MV-4-11 (cell line): ENCODE measurements around the gene PACRG.

ENCODE experiments used
- DNase-seq: peaks from one replicate; lab custom pipeline; 2025; lab: John Stamatoyannopoulos, UW

The PACRG gene

GRCh38 chr6:163288066-163288465 lies 560.3 kb downstream of the PACRG start:
- DNase-seq: no peak

DNA sequence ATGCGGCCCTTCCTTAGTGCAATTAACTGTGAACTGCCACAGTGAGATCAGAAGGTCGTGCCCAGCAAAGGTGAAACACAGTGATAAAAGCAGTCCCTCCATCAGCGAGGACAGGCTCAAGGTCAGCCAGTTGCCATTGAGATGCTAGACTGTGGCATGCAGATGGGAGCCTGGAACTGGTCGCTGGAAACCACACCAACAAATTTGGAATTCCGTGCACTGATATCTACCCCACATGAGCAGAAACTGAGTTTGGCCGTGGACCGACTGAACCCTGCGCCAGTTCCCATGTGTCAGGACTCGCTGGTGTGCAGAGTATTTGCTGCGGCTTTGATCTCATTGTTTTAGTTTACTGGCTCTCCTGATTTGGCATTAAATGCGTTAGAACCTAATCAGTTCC lies 561.1 kb downstream of the PACRG start:
- DNase-seq: no peak

- DNase-seq: no peak
These were observed 561.7 kb downstream of the PACRG start for GRCh38 chr6:163289447-163289846.

GRCh38 chr6:163290545-163291274 lies 562.9 kb downstream of the PACRG start:
- no peak for DNase-seq

- peak; percentile 10 for DNase-seq
These were observed 563.8 kb downstream of the PACRG start for GRCh38 chr6:163291622-163292021.

DNA sequence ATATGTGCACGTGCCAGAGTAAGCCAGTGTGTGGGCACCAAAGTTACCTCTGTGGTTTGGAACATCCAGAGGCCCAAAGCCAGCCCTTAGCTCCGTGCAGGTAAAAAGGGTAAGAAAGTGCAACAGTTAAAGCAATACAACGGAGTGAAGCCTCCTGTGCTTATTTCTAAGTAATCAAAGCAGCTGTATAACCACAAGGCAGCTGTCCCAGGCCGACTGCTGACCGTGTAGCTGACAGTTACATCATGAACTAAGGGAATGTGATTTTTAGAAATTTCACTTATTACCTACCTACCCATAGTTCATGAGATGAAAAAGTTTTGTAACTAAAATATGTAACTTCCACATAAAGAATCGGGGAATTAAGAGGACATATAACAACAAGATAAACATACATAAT lies 565.5 kb downstream of the PACRG start:
- DNase-seq: no peak

GRCh38 chr6:163294734-163295133 lies 567.0 kb downstream of the PACRG start:
- DNase-seq: no peak

GRCh38 chr6:163296835-163297519 lies 569.2 kb downstream of the PACRG start:
- no peak for DNase-seq

DNA sequence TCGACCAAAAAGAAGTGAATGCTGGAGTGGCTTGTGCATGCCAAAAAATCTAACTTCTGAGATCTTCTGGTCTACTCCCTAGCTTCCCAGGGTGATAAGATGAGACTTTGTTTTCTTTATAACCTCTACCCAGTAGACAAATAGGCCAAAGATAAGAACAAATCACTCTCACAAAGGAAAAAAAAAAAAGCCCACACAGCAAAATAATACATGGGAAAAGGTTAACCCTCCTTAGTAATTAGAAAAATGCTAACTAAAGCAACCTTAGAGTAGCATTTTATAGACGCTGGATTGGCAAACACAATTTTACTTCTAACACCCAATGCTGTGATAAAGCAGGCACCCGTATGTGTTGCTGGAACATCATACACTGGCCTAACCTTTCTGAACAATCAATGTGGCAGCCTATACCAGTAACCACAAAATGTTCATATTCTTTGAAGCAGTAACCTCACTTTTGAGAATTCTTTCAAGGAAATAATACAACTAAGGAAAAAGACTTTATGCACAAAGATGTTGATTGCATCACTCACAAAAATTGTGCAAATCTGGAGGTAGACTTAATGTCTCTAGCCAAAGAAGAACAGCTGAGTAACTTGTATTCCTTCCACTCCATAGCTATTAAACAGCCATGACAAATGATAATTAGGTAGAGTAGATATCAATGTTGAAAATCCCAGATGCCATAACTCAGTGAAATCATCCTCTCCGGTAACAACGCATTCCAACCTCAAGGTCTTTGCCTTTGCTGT lies 570.5 kb downstream of the PACRG start:
- no peak for DNase-seq

GRCh38 chr6:163300838-163301237 lies 573.1 kb downstream of the PACRG start:
- DNase-seq: no peak

GRCh38 chr6:163301726-163302635 lies 574.2 kb downstream of the PACRG start:
- no peak for DNase-seq

- DNase-seq: no peak
These were observed 575.0 kb downstream of the PACRG start for GRCh38 chr6:163302747-163303146.

GRCh38 chr6:163306000-163306399 lies 578.2 kb downstream of the PACRG start:
- no peak for DNase-seq

DNA sequence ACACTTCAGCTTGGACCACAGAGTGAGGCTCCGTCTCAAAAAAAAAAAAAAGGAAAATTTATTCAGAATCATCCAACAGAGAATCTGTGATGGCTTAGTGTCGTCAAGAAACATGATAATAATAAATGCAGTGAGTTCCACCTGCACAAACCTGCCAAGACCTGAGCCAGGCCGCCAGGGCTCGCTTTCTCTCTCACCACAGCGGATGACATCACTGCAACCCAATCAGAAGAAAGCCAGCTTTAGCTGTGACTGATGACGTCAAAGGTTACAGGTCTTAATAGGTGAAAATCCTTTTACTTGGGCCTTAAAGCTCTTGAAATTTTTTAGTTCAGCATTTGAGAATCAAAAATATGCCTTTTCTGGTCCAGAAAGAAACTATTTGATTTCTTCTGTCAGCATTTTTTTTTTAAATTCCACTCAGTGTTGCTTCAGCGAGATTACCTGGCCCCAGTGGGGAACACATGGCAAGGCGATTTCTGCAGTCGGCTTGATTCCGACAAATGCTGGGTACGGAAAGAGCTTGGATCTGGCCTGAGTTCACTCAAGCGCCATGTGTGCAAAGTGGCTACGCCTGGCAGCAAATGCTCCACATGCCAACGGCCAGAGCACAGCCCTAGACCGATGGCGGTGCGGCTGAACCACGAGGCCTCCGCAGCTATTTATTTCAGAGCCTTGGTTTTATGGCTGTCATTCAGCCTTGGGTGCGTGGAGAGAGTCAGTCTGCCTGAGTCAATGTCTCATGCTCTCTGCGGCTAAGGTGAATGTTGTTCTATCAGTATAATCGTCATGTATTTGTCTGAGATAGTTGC lies 581.1 kb downstream of the PACRG start:
- DNase-seq: no peak

- DNase-seq: no peak
These were observed 581.8 kb downstream of the PACRG start for GRCh38 chr6:163309491-163310026.

DNA sequence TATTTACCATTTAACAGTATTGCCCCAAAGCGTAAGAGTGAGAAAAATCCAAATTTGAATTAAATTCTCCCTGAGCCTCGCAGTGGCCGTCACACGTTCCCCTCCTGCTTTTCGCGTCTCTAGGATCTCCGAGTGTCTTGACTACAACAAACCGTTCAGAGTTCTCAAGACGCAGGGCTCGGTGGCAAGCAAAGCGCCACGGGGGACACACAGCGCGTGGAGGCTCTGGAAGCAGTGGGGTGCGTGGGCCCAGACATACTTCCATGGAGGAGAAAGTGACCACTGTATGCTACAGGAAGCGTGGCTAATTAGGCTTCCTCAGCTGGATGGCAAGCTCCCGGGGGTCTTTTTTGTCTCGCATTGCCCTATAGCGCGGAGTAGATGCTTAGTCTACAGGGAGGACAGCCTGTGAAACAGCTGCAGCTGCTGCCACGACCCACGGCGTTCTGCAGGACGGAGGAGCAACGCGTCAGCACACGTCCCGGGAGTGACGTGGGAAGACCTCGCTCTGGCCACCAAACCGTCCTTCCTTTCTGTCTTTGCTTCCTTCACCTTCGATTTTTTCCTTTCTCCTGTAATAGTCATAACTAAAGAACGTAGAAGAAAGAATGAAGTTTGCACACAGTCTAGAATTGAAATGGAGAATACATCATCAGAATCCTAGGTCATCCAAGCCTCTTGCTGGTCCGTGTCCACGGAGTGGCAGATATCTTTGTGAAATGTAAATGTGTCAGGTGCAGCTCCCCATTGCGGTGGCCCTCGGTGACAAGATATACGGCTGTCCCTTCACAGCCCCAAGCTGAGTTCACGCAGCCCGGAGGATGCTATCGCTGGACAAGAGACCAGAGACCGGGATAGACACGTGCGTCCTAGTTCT lies 582.6 kb downstream of the PACRG start:
- DNase-seq: no peak

DNA sequence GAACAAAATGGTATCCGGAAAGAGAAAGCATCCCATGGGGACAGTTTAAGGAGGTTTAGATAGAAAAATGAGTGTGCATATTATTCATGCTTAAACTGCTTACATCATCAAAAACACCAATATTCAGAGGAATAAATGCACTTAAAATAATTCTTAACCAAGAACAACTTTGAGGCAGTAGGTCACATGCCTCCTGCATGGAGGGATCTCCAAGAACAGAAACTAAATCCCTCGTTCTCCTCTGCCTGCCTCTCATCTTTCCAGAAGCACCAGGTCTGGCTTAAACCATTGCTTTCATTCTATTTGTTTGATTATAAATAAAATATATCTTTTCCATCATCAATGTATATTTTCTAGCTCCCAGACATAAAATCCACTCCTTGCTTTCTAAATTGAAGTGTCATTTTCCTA lies 583.2 kb downstream of the PACRG start:
- no peak for DNase-seq

GRCh38 chr6:163311830-163312229 lies 584.1 kb downstream of the PACRG start:
- peak; percentile 12 for DNase-seq

- DNase-seq: no peak
These were observed 585.8 kb downstream of the PACRG start for GRCh38 chr6:163313566-163313965.

GRCh38 chr6:163313981-163314380 lies 586.2 kb downstream of the PACRG start:
- DNase-seq: no peak
